Measurements from ENCODE around the gene FBXL20. TPM values are rescaled to one million over a fixed set of nuclear protein-coding genes. Genes with fewer than 3 reads are reported as not detected.

FBXL20 gene
- total RNA-seq = 10 to 100 TPM in 3 of 4 donors, 1 to 10 TPM in 1; 6.4 to 29.0 (median 19.8) TPM

- H3K36me3 ChIP-seq = no peaks in the 10 kb centered on the region
- intact Hi-C loops (cut with DNase I; ENCODE audit: low total_unique reads) = no loop called here
- peaks cover 6 to 12% of the 10 kb centered on the region in 2 donors for H3K4me1 ChIP-seq
- H3K4me3 ChIP-seq = peak within 1 kb of the TSS; percentile 89 to 96
- no peaks in the 10 kb centered on the region for H3K27me3 ChIP-seq
- no peaks in the 10 kb centered on the region for H3K9me3 ChIP-seq
- TF ChIP-seq, protein P1, sequence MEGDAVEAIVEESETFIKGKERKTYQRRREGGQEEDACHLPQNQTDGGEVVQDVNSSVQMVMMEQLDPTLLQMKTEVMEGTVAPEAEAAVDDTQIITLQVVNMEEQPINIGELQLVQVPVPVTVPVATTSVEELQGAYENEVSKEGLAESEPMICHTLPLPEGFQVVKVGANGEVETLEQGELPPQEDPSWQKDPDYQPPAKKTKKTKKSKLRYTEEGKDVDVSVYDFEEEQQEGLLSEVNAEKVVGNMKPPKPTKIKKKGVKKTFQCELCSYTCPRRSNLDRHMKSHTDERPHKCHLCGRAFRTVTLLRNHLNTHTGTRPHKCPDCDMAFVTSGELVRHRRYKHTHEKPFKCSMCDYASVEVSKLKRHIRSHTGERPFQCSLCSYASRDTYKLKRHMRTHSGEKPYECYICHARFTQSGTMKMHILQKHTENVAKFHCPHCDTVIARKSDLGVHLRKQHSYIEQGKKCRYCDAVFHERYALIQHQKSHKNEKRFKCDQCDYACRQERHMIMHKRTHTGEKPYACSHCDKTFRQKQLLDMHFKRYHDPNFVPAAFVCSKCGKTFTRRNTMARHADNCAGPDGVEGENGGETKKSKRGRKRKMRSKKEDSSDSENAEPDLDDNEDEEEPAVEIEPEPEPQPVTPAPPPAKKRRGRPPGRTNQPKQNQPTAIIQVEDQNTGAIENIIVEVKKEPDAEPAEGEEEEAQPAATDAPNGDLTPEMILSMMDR (IDR thresholded peaks at IDR 0.05) = no peak
- TF ChIP-seq POLR2A (IDR thresholded peaks at IDR 0.05) = peak; percentile 81 to 87
- DNase-seq = peak; percentile 94
- H3K27ac ChIP-seq = peak within 1 kb of the TSS; percentile 84 to 94
Observed at GRCh38 chr17:39401412-39402243, at the start of gene FBXL20. TSS of gene FBXL20 (minus strand) at chr17:39401626. CDS start at chr17:39401402, 224 bp downstream.

DNA sequence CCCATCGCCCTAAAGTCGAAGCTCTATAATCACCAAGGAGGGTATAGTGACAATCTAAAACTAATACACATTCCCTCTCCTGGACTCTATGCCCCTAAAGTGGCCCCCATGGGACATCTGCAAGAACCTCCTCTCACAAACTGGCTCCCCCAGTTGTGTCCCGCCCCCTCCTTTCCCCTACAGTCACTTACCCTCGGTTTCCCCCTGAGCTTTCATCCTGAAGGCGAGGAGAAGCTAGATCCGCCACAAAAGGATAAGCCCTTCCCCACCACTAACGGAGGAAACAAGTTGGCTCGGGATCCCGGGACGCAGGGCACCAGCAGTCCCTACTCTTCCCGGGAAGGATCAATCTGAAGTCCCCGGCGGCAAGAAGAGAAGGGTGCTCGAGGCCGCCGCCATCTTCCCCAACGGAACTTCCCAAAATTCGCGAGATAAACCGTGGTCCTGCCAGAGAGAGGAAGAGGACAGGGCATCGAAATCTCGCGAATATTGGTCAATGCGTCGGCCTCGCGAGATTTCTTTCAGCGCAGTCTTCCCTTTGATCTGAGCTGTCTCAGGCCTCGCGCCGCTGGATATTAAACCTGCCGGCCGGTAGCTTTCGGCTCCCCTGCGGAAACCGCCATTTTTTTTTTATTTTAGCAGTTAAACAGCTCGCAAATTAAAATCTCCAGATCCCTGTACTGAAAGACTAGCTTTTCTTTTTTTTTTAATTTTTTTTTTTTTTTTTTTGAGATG is 49.6 kb upstream of the FBXL20 start, which contains the start of gene MED1:
TSS of gene MED1 (minus strand) at position 417 of the 735 bp plus-strand sequence. CDS start at position 216, 201 bp downstream.
- no peaks in the 10 kb centered on the region for H3K36me3 ChIP-seq
- DNase-seq = peak; percentile 94 to 95
- H3K4me1 ChIP-seq = no peaks in the 10 kb centered on the region
- no peaks in the 10 kb centered on the region for H3K9me3 ChIP-seq
- TF ChIP-seq POLR2A (IDR thresholded peaks at IDR 0.05) = peak; percentile 31 to 50
- TF ChIP-seq, protein P1 (IDR thresholded peaks at IDR 0.05) = peak in 1 of 4 experiments; percentile 9
- peak within 1 kb of the TSS; percentile 82 to 93 for H3K27ac ChIP-seq
- intact Hi-C loops (cut with DNase I; ENCODE audit: low total_unique reads) = no loop called here
- peak within 1 kb of the TSS; percentile 81 to 97 for H3K4me3 ChIP-seq
- no peaks in the 10 kb centered on the region for H3K27me3 ChIP-seq

DNA sequence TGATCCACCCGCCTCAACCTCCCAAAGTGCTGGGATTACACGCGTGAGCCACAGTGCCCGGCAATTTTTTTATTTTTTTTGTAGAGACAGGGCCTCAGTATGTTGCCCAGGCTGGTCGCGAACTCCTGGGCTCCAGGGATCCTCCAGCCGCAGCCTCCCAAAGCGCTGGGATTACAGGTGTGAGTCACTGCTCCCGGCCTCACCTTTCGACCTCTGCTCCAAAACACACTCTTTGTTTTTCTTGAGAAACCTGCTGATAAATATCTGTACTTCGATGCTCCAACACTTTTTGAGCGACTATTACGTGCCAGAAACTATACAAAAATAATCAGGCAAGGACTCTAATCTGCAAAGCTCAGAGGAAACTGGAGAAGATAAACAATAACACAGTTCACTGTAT is 48.6 kb upstream of the FBXL20 start:
- no peak for DNase-seq
- Histone ChIP-seq H3K36me3 (no peaks in the 10 kb centered on the region), H3K27me3 (no peaks in the 10 kb centered on the region), H3K27ac (no peak overlapping the region), H3K9me3 (no peaks in the 10 kb centered on the region), H3K4me3 (peak overlapping the region in 1 of 2 donors; percentile 97), H3K4me1 (no peaks in the 10 kb centered on the region)
- TF ChIP-seq, protein P1 (IDR thresholded peaks at IDR 0.05) = no peak
- no peak for TF ChIP-seq POLR2A (IDR thresholded peaks at IDR 0.05)
- intact Hi-C loops (cut with DNase I; ENCODE audit: low total_unique reads) = no loop called here

- no peaks in the 10 kb centered on the region for H3K4me1 ChIP-seq
- H3K36me3 ChIP-seq = no peaks in the 10 kb centered on the region
- no peak for DNase-seq
Observed at GRCh38 chr17:39447561-39447960, 46.1 kb upstream of the FBXL20 start.

More at GRCh38 chr17:39447561-39447960, 46.1 kb upstream of the FBXL20 start:
- Histone ChIP-seq H3K4me3 (no peak overlapping the region), H3K9me3 (no peaks in the 10 kb centered on the region), H3K27me3 (no peaks in the 10 kb centered on the region), H3K27ac (no peak overlapping the region)
- TF ChIP-seq, protein P1 (IDR thresholded peaks at IDR 0.05) = no peak
- no peak for TF ChIP-seq POLR2A (IDR thresholded peaks at IDR 0.05)
- intact Hi-C loops (cut with DNase I; ENCODE audit: low total_unique reads) = no loop called here
